Stomach smooth muscle (tissue), 2 donors: ENCODE results near the gene HOXC11.

ENCODE experiments used
- H3K27ac ChIP-seq: one replicate; pipeline ENCODE4 v1.7.0; 2013; ENCODE audit warnings: mild to moderate bottlenecking, low read length, inconsistent platforms
- H3K27me3 ChIP-seq, 2 donors: one replicate each; pipeline ENCODE4 v1.7.0; 2013; ENCODE audit warnings: low read length in 2 of 2; ENCODE audit not compliant: insufficient read depth in 2 of 2, control insufficient read depth in 1 of 2
- H3K36me3 ChIP-seq, 2 donors: one replicate each; pipeline ENCODE4 v1.7.0; 2013; ENCODE audit warnings: low read length in 2 of 2; ENCODE audit not compliant: control insufficient read depth in 2 of 2, insufficient read depth in 2 of 2
- H3K4me1 ChIP-seq: one replicate; pipeline ENCODE4 v1.7.0; 2013; ENCODE audit warnings: low read length; ENCODE audit not compliant: control insufficient read depth, insufficient read depth
- H3K4me3 ChIP-seq, 2 donors: one replicate each; pipeline ENCODE4 v1.7.0; 2013; ENCODE audit warnings: low read length in 2 of 2
- H3K9ac ChIP-seq, 2 donors: one replicate each; pipeline ENCODE4 v1.7.0; 2013; ENCODE audit warnings: low read length in 2 of 2, mild to moderate bottlenecking in 1 of 2
- H3K9me3 ChIP-seq, 2 donors: one replicate each; pipeline ENCODE4 v1.7.0; 2013; ENCODE audit warnings: low read length in 2 of 2; ENCODE audit not compliant: control insufficient read depth in 2 of 2
- donor health status: healthy.
- donor health status: Pancreatic carcinoma.

HOXC11 gene

GRCh38 chr12:54024127-54024526, 51.2 kb downstream of the HOXC11 start:
- Histone ChIP-seq H3K27ac (no peak overlapping the region), H3K27me3 (peaks cover 84 to 94% of the 10 kb centered on the region in 2 donors)

GRCh38 chr12:54024581-54025305, 51.8 kb downstream of the HOXC11 start:
- no peak overlapping the region for H3K4me3 ChIP-seq
- H3K4me1 ChIP-seq = peaks cover 5% of the 10 kb centered on the region
- no peaks in the 10 kb centered on the region for H3K36me3 ChIP-seq
- H3K27ac ChIP-seq = no peak overlapping the region
- no peak overlapping the region for H3K9ac ChIP-seq
- no peaks in the 10 kb centered on the region for H3K9me3 ChIP-seq
- peaks cover 83 to 93% of the 10 kb centered on the region in 2 donors for H3K27me3 ChIP-seq

More at GRCh38 chr12:54024127-54024526, 51.2 kb downstream of the HOXC11 start:
- Histone ChIP-seq H3K9me3 (no peaks in the 10 kb centered on the region), H3K4me3 (no peak overlapping the region), H3K4me1 (peaks cover 7% of the 10 kb centered on the region), H3K36me3 (no peaks in the 10 kb centered on the region), H3K9ac (no peak overlapping the region)

- no peak overlapping the region for H3K27ac ChIP-seq
- peaks cover 77 to 93% of the 10 kb centered on the region in 2 donors for H3K27me3 ChIP-seq
- no peak overlapping the region for H3K4me3 ChIP-seq
- H3K4me1 ChIP-seq = peaks cover 5% of the 10 kb centered on the region
- H3K36me3 ChIP-seq = no peaks in the 10 kb centered on the region
- no peak overlapping the region for H3K9ac ChIP-seq
- H3K9me3 ChIP-seq = no peaks in the 10 kb centered on the region
Measured at GRCh38 chr12:54025499-54026405, 52.8 kb downstream of the HOXC11 start.

- Histone ChIP-seq H3K9ac (no peak overlapping the region), H3K4me1 (peaks cover 5% of the 10 kb centered on the region)
Measured at GRCh38 chr12:54026640-54027441, 53.9 kb downstream of the HOXC11 start.

More at GRCh38 chr12:54026640-54027441, 53.9 kb downstream of the HOXC11 start:
- Histone ChIP-seq H3K27ac (no peak overlapping the region), H3K9me3 (no peaks in the 10 kb centered on the region), H3K36me3 (no peaks in the 10 kb centered on the region), H3K27me3 (peaks cover 74 to 93% of the 10 kb centered on the region in 2 donors), H3K4me3 (no peak overlapping the region)
